Measurements from ENCODE around the gene CHCHD3.

Gene CHCHD3

GRCh38 chr7:132943645-132944044, 138.2 kb downstream of the CHCHD3 start:
- no peak for TF ChIP-seq ZNF473 (tag by site-specific recombination; IDR thresholded peaks at IDR 0.05)
- no peak for TF ChIP-seq ZNF548 (tag by site-specific recombination; IDR thresholded peaks at IDR 0.05)
- TF ChIP-seq PRDM1 (tag by site-specific recombination; IDR thresholded peaks at IDR 0.05): peak; percentile 74
- no peak for TF ChIP-seq ZNF621 (tag by site-specific recombination; IDR thresholded peaks at IDR 0.05)
- no peak for TF ChIP-seq YY2 (tag by site-specific recombination; IDR thresholded peaks at IDR 0.05)
- no peaks in the 10 kb centered on the region for H3K4me1 ChIP-seq (ENCODE audit: control insufficient read depth, insufficient read depth, low read length)
- CTCF ChIA-PET: no interaction called here
- no peak overlapping the region for H3K27ac ChIP-seq (ENCODE audit: extremely low read depth, low read depth, low read length)
- POLR2A ChIA-PET: no interaction called here
- no peaks in the 10 kb centered on the region for H3K36me3 ChIP-seq (ENCODE audit: control insufficient read depth in 2 of 2, insufficient read depth in 1 of 2, low read length in 2 of 2)
- no peak overlapping the region for H3K4me3 ChIP-seq (ENCODE audit: low read depth, low read length)
- H3K9me3 ChIP-seq (ENCODE audit: control insufficient read depth, insufficient read depth, low read depth, low read length): no peaks in the 10 kb centered on the region

DNA sequence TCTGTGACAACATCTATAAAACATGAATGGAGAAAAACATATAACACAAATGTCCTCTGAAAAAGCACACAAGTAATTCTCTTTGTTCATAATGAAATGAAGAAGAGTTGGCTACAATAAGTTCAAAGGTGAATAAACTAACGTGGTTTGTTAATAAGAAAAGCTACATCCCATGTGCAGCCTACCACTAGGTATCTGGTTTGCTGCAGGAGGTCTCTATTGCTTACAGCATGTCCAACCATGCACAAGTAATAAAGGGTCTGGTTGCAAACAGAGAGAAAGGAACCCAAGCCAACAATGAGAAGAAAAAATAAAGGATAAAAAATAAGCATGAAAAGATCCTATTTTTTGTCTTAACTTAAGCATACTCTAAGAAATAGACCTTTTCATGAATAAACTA, 139.2 kb downstream of the CHCHD3 start:
- ChIA-PET POLR2A (no interaction called here), CTCF (no interaction called here)
- Histone ChIP-seq H3K27ac (ENCODE audit: extremely low read depth, low read depth, low read length) (no peak overlapping the region), H3K4me3 (ENCODE audit: low read depth, low read length) (no peak overlapping the region), H3K4me1 (ENCODE audit: control insufficient read depth, insufficient read depth, low read length) (no peaks in the 10 kb centered on the region), H3K9me3 (ENCODE audit: control insufficient read depth, insufficient read depth, low read depth, low read length) (no peaks in the 10 kb centered on the region), H3K36me3 (ENCODE audit: control insufficient read depth in 2 of 2, insufficient read depth in 1 of 2, low read length in 2 of 2) (no peaks in the 10 kb centered on the region)
- no peak for TF ChIP-seq ZNF24 (tag by site-specific recombination; IDR thresholded peaks at IDR 0.05)
- 0 out of 2 replicates have a peak, but pooled peaks have one; percentile 40 for TF ChIP-seq ZBTB44 (tag by site-specific recombination; IDR thresholded peaks at IDR 0.05)

DNA sequence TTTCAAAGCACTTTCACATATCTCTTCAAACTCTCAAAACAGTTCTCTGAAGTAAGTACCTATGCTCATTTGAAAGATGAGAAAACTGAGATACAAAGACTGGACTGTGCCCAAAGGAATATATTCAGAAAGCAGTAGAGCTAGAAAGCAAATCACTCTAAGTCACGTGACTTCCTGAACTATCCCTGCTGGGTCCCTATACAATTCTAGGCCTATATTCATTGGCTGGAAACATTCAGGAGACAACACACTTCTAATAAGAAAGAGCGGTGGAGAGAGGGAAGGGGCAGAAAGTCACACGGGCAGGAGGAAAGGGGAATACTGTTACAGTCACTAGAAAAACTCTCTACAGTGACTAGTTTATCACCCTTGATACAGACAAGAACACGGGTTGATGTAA, 140.0 kb downstream of the CHCHD3 start:
- Histone ChIP-seq H3K36me3 (ENCODE audit: control insufficient read depth in 2 of 2, insufficient read depth in 1 of 2, low read length in 2 of 2) (no peaks in the 10 kb centered on the region), H3K4me3 (ENCODE audit: low read depth, low read length) (no peak overlapping the region), H3K4me1 (ENCODE audit: control insufficient read depth, insufficient read depth, low read length) (no peaks in the 10 kb centered on the region), H3K27ac (ENCODE audit: extremely low read depth, low read depth, low read length) (no peak overlapping the region), H3K9me3 (ENCODE audit: control insufficient read depth, insufficient read depth, low read depth, low read length) (no peaks in the 10 kb centered on the region)
- ChIA-PET POLR2A (no interaction called here), CTCF (interaction anchor here (0.6 kb wide), 1 partner anchor 1259 kb away, joined by 3 read pairs; no protein-coding TSS in a partner anchor)
- TF ChIP-seq KLF9 (tag by site-specific recombination; IDR thresholded peaks at IDR 0.05; ENCODE audit: low read depth) (no peak), SCRT1 (tag by site-specific recombination; IDR thresholded peaks at IDR 0.05; ENCODE audit: borderline replicate concordance) (no peak), SP2 (tag by site-specific recombination; IDR thresholded peaks at IDR 0.05) (no peak), ZNF174 (tag by site-specific recombination; IDR thresholded peaks at IDR 0.05) (no peak), ZNF660 (tag by site-specific recombination; IDR thresholded peaks at IDR 0.05) (no peak), ZBTB8A (tag by site-specific recombination; IDR thresholded peaks at IDR 0.05) (no peak), GFI1B (tag by site-specific recombination; IDR thresholded peaks at IDR 0.05) (no peak)
- TF ChIP-seq, protein P1, sequence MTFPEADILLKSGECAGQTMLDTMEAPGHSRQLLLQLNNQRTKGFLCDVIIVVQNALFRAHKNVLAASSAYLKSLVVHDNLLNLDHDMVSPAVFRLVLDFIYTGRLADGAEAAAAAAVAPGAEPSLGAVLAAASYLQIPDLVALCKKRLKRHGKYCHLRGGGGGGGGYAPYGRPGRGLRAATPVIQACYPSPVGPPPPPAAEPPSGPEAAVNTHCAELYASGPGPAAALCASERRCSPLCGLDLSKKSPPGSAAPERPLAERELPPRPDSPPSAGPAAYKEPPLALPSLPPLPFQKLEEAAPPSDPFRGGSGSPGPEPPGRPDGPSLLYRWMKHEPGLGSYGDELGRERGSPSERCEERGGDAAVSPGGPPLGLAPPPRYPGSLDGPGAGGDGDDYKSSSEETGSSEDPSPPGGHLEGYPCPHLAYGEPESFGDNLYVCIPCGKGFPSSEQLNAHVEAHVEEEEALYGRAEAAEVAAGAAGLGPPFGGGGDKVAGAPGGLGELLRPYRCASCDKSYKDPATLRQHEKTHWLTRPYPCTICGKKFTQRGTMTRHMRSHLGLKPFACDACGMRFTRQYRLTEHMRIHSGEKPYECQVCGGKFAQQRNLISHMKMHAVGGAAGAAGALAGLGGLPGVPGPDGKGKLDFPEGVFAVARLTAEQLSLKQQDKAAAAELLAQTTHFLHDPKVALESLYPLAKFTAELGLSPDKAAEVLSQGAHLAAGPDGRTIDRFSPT (tag by site-specific recombination; IDR thresholded peaks at IDR 0.05): no peak
- TF ChIP-seq, protein P2, sequence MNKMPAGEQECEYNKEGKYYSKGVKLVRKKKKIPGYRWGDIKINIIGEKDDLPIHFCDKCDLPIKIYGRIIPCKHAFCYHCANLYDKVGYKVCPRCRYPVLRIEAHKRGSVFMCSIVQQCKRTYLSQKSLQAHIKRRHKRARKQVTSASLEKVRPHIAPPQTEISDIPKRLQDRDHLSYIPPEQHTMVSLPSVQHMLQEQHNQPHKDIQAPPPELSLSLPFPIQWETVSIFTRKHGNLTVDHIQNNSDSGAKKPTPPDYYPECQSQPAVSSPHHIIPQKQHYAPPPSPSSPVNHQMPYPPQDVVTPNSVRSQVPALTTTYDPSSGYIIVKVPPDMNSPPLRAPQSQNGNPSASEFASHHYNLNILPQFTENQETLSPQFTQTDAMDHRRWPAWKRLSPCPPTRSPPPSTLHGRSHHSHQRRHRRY (tag by site-specific recombination; IDR thresholded peaks at IDR 0.05): no peak
